Thoracic aorta (tissue), 2 donors: ENCODE data around the gene PALD1. TPM values are rescaled to one million over a fixed set of nuclear protein-coding genes. Genes with fewer than 3 reads are reported as not detected.

Experiments used
- ATAC-seq: fragments of 150-250 bp; one replicate; pipeline ENCODE4 v1.8.0; 2017; ENCODE audit warnings: low read depth; ENCODE audit not compliant: insufficient number of reproducible peaks, low FRiP score
- DNase-seq: peaks from one replicate; pipeline ENCODE4 v3.0.0-alpha.2; 2020; ENCODE audit warnings: low spot score
- H3K27ac ChIP-seq, 2 donors: fragments of 200-600 bp; sonication (generic); 1 replicate in 1 of 2; 2 replicates in 1 of 2; pipeline ENCODE4 v1.5.1; 2016; ENCODE audit warnings: mild to moderate bottlenecking in 2 of 2, moderate library complexity in 2 of 2
- H3K27me3 ChIP-seq: fragments of 200-600 bp; sonication (generic); replicated peaks from 2 replicates; pipeline ENCODE4 v1.6.0; 2016; ENCODE audit warnings: mild to moderate bottlenecking; ENCODE audit not compliant: insufficient read depth
- H3K36me3 ChIP-seq: fragments of 200-600 bp; sonication (generic); one replicate; pipeline ENCODE4 v1.5.1; 2016
- H3K4me1 ChIP-seq, 2 donors: fragments of 200-600 bp; sonication (generic); 1 replicate in 1 of 2; 2 replicates in 1 of 2; pipeline versions ENCODE4 v1.5.1 to v1.6.0; 2016; ENCODE audit warnings: low read depth in 2 of 2, mild to moderate bottlenecking in 1 of 2; ENCODE audit not compliant: control insufficient read depth in 1 of 2
- H3K4me3 ChIP-seq: fragments of 200-600 bp; sonication (generic); 2 replicates; pipeline ENCODE4 v1.5.1; 2016; ENCODE audit warnings: mild to moderate bottlenecking
- H3K9me3 ChIP-seq: fragments of 200-600 bp; sonication (generic); 2 replicates; pipeline ENCODE4 v1.5.1; 2016
- total RNA-seq, 2 donors: library from RNA; depleted of rRNA; stranded (reverse); fragments of >200 nt; gene quantifications; one replicate each; pipeline versions ENCODE4 v1.1.0 to v1.2.3, GENCODE V29; 2016
- TF ChIP-seq, protein P1 (sequence below): fragments of 200-600 bp; sonication (generic); IDR thresholded peaks from one replicate; pipeline ENCODE4 v1.5.1; 2019; ENCODE audit warnings: antibody characterized with exemption

The PALD1 gene
- total RNA-seq, 2 donors from 2014 or later: 19.5 to 19.7 TPM

DNA sequence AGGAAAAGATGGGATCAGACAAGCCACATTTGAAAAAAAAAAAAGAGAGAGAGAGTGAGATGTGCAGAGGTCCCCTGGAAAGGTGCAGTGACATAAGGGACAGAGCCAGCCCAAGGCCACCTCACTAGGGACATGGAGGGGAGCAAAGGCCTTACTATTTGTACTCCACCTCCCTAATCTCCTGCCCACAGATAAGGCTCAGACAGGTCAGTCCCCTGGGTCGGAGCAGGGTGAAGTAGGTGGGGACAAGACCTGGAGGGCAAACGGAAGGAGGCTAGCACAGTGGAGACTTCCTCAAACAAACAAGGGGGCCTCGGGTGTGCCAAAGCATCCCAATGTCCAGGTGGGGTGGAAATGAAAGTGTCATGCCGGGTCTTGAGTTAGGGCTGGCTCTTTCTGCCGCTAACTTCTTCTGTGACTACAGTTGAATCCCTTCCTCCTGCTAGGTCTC lies 117.0 kb downstream of the PALD1 start:
- ATAC-seq: no peak

DNA sequence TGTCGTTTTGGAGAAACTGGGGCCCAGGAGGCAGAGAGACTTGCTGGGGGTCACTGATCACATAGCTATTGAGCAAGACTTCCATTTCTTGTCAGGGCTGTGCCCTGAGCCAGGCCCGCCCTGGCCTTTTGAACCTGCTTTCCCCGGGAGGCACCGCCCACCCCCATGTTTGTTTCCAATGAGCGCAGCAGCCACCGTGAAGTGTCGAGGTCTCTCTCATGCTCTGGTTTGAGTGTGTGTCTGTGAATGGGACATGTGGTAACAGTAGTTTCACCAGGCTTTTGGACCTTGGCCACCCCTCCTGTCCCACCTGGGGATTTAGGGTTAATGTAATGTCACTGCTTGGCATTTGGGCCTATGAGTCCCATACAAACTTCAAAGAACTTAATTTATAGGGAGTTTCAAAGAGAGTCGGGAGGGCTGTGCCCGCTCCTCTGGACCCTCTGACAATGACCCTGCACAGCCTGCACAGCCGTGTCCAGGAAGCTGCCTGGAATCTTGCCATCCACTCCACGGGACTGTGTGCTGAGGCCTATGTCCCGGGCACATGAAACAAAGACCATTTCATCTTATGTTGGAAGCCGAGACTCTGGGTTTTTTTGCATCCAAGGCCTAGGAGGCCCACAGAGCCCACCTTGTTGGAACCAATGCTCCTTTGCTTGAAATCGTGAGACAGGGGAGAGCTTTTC lies 117.7 kb downstream of the PALD1 start:
- DNase-seq (no peak), ATAC-seq (no peak)
- H3K4me1 ChIP-seq: no peaks in the 10 kb centered on the region
- no peaks in the 10 kb centered on the region for H3K36me3 ChIP-seq
- H3K9me3 ChIP-seq: no peaks in the 10 kb centered on the region
- no peak overlapping the region for H3K27ac ChIP-seq
- no peaks in the 10 kb centered on the region for H3K27me3 ChIP-seq
- no peak overlapping the region for H3K4me3 ChIP-seq
- TF ChIP-seq, protein P1, sequence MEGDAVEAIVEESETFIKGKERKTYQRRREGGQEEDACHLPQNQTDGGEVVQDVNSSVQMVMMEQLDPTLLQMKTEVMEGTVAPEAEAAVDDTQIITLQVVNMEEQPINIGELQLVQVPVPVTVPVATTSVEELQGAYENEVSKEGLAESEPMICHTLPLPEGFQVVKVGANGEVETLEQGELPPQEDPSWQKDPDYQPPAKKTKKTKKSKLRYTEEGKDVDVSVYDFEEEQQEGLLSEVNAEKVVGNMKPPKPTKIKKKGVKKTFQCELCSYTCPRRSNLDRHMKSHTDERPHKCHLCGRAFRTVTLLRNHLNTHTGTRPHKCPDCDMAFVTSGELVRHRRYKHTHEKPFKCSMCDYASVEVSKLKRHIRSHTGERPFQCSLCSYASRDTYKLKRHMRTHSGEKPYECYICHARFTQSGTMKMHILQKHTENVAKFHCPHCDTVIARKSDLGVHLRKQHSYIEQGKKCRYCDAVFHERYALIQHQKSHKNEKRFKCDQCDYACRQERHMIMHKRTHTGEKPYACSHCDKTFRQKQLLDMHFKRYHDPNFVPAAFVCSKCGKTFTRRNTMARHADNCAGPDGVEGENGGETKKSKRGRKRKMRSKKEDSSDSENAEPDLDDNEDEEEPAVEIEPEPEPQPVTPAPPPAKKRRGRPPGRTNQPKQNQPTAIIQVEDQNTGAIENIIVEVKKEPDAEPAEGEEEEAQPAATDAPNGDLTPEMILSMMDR: no peak

More for the DNA sequence above, 117.0 kb downstream of the PALD1 start:
- TF ChIP-seq, protein P1: no peak
- H3K36me3 ChIP-seq: no peaks in the 10 kb centered on the region
- H3K27ac ChIP-seq: no peak overlapping the region
- H3K9me3 ChIP-seq: no peaks in the 10 kb centered on the region
- no peak for DNase-seq
- H3K4me3 ChIP-seq: no peak overlapping the region
- H3K27me3 ChIP-seq: no peaks in the 10 kb centered on the region
- H3K4me1 ChIP-seq: no peaks in the 10 kb centered on the region

- DNase-seq (no peak), ATAC-seq (no peak)
- H3K4me1 ChIP-seq: no peaks in the 10 kb centered on the region
- H3K27ac ChIP-seq: no peak overlapping the region
- H3K27me3 ChIP-seq: no peaks in the 10 kb centered on the region
- no peak overlapping the region for H3K4me3 ChIP-seq
- no peaks in the 10 kb centered on the region for H3K9me3 ChIP-seq
- TF ChIP-seq, protein P1: no peak
- no peaks in the 10 kb centered on the region for H3K36me3 ChIP-seq
Observed at GRCh38 chr10:70596860-70597809, 118.6 kb downstream of the PALD1 start.

DNA sequence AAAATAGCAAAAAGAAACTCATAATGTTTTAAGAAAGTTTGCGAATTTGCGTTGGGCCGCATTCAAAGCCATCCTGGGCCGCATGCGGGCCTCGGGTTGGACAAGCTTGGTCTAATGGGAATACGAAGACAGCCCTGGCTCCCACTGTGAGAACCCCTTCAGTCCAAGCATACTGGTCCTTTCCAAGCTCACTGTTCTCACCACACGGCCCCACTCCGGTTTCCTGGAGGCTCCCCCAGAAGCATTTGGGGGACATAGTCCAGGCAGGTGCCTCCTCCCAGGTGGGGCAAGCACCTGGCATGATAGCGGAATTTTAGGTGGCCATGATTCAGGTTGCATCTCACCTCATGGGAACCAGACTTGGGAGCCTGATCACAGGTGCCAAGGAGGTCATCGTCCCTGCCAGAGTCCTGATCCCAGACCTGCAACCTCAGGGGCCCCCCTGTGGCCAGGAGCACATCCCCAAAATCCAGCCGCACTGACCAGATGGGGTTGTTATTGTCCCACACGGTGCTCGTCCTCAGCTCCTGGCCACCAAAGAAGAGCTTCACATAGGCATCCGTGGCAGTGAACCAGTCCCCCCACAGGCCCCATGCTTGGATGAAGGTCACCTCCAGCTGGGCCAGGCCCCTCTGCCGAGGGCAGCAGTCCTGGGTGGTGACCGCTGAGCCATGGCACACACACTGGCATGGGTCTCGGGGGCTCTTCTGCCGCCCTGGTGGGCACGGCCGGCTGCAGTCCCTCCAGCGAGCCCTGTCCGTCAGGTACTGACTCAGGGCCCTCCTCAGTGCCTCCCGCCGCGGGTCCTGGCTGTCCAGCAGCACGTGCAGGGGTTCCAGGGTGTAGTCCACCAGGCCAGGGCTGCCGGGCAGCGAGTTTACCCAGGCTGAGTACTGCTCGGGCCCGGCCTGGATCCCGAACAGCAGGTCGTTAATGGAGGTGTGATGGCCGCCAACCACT lies 119.6 kb downstream of the PALD1 start:
- no peaks in the 10 kb centered on the region for H3K36me3 ChIP-seq
- H3K4me3 ChIP-seq: no peak overlapping the region
- no peaks in the 10 kb centered on the region for H3K27me3 ChIP-seq
- no peaks in the 10 kb centered on the region for H3K4me1 ChIP-seq
- ATAC-seq (no peak), DNase-seq (no peak)
- H3K27ac ChIP-seq: no peak overlapping the region
- TF ChIP-seq, protein P1: no peak
- no peaks in the 10 kb centered on the region for H3K9me3 ChIP-seq
